ENCODE data around the gene FCAMR.

Gene FCAMR

DNA sequence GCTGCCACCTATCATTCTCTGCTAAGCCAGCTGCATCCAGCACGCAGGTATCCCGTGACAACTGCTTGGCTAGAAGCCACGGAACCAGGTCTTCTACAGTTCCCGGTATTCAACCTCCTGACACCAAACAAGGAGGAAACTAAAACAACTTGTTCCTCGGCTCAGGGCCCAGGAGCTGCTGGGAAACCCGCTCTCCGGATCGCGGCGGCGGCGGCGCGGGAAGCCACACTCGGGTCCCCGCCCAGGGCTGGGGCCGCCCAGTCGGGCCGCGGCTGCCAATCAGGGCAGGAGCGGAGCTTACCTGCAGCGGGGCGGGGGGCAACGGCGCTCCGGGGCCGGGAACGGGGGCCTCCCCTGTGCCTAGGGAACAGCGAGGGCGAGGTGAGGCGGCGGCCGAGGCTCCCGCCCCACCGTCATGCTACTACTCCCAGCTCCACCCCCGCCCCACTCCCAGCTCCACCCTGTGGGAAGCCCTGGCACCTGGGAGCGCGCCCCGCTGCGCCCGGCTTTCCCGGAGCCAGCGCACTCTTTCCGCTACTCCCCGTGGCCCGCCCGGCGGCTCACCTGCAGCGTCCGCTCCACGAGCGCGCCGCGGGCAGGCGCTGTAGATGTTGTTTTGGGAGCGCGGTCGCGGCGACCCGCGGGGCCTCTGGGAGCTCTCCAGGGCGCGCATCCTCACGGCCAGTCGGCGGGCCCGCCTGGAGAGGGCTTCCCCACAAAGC, 60.9 kb downstream of the FCAMR start:
- DNase-seq (ENCODE audit: low read depth), result no peak

DNA sequence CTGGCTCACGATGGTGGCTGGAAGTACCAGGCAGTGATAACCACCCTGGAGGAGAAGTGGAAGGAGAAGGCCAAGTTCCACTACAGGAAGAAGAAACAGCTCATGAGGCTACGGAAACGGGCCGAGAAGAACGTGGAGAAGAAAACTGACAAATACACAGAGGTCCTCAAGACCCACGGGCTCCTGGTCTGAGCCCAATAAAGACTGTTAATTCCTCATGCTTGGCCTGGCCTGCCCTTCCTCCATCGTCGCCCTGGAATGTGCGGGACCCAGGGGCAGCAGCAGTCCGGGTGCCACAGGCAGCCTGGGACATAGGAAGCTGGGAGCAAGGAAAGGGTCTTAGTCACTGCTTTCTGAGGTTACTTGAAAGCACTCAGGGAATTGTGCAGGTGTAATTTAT, 62.2 kb downstream of the FCAMR start:
- no peak for DNase-seq (ENCODE audit: low read depth)
